ENCODE data around the gene KLRB1. TPM values are rescaled to one million over a fixed set of nuclear protein-coding genes. Genes with fewer than 3 reads are reported as not detected.
"Not testable (repeated sequence)": the region's sequence is repeated elsewhere in the genome, so short reads cannot be mapped to it uniquely, and the experiment has no call there.

KLRB1 gene
- total RNA-seq, 1 experiment from 2014 or later, result not detected

- H3K4me2 ChIP-seq (ENCODE audit: low read length); H3K4me1 ChIP-seq (ENCODE audit: control insufficient read depth in 1 of 2, insufficient read depth in 2 of 2, low read length in 2 of 2); H3K36me3 ChIP-seq (ENCODE audit: control insufficient read depth in 1 of 2, insufficient read depth in 2 of 2, low read length in 2 of 2); POLR2A ChIA-PET; CTCF ChIA-PET; intact Hi-C loops (cut with micrococcal nuclease); H3K4me3 ChIP-seq (replicated peaks in 1 of 2; ENCODE audit: low read depth in 1 of 2, low read length in 2 of 2); H3K9me2 ChIP-seq (ENCODE audit: insufficient read depth); H3K9ac ChIP-seq (ENCODE audit: low read length); BruUV-seq (replicated peaks); H4K20me1 ChIP-seq (ENCODE audit: insufficient read depth); ATAC-seq; H2AFZ ChIP-seq (ENCODE audit: low read depth, low read length, poor library complexity, severe bottlenecking); H3K27ac ChIP-seq (ENCODE audit: low read depth, low read length); RAD21 ChIA-PET (ENCODE audit: low non-redundant PET in 1 of 2, low total read pairs in 2 of 2, uncharacterized antibody in 2 of 2, unreplicated experiment in 2 of 2); H3K9me3 ChIP-seq (ENCODE audit: control insufficient read depth in 1 of 2, insufficient read depth in 1 of 2, low read depth in 1 of 2, low read length in 2 of 2); H3K27me3 ChIP-seq (ENCODE audit: insufficient read depth, low read length); H3K79me2 ChIP-seq (ENCODE audit: insufficient read depth, low read length); DNase-seq (ENCODE audit: low read depth, low spot score): not testable (repeated sequence)
Measured at GRCh38 chr12:9567151-9567550, 40.6 kb downstream of the KLRB1 start.

- H4K20me1 ChIP-seq (ENCODE audit: insufficient read depth); H3K4me3 ChIP-seq (replicated peaks in 1 of 2; ENCODE audit: low read depth in 1 of 2, low read length in 2 of 2); H3K9me3 ChIP-seq (ENCODE audit: control insufficient read depth in 1 of 2, insufficient read depth in 1 of 2, low read depth in 1 of 2, low read length in 2 of 2); ATAC-seq; POLR2A ChIA-PET; H3K9ac ChIP-seq (ENCODE audit: low read length); H3K4me2 ChIP-seq (ENCODE audit: low read length); intact Hi-C loops (cut with micrococcal nuclease); H3K9me2 ChIP-seq (ENCODE audit: insufficient read depth); BruUV-seq (replicated peaks); CTCF ChIA-PET; RAD21 ChIA-PET (ENCODE audit: low non-redundant PET in 1 of 2, low total read pairs in 2 of 2, uncharacterized antibody in 2 of 2, unreplicated experiment in 2 of 2); H3K4me1 ChIP-seq (ENCODE audit: control insufficient read depth in 1 of 2, insufficient read depth in 2 of 2, low read length in 2 of 2); H3K27me3 ChIP-seq (ENCODE audit: insufficient read depth, low read length); H3K79me2 ChIP-seq (ENCODE audit: insufficient read depth, low read length); H3K36me3 ChIP-seq (ENCODE audit: control insufficient read depth in 1 of 2, insufficient read depth in 2 of 2, low read length in 2 of 2); H3K27ac ChIP-seq (ENCODE audit: low read depth, low read length); H2AFZ ChIP-seq (ENCODE audit: low read depth, low read length, poor library complexity, severe bottlenecking); DNase-seq (ENCODE audit: low read depth, low spot score): not testable (repeated sequence)
Measured at GRCh38 chr12:9566113-9566512, 41.6 kb downstream of the KLRB1 start.

DNA sequence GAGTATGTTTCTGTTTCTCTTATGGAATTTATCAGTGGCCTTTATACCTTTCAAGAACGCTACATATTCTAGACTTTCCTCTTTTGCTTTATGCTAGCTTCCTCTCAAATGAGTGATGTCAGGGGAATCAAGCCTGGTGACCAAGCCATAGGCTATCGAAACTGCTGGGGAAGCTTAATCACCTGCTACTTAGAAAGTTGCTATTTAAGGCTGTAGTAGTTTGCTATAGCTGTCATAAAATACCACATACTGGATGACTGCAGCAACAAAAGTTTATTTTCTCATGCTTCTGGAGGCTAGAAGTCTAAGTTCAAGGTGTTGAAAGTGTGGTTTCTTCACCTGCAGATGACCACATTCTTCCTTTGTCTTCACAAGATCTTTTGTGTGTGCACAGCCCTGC lies 43.3 kb downstream of the KLRB1 start:
- ATAC-seq; H3K4me3 ChIP-seq (replicated peaks in 1 of 2; ENCODE audit: low read depth in 1 of 2, low read length in 2 of 2); intact Hi-C loops (cut with micrococcal nuclease); H3K27me3 ChIP-seq (ENCODE audit: insufficient read depth, low read length); DNase-seq (ENCODE audit: low read depth, low spot score); H3K79me2 ChIP-seq (ENCODE audit: insufficient read depth, low read length); H3K4me2 ChIP-seq (ENCODE audit: low read length); H2AFZ ChIP-seq (ENCODE audit: low read depth, low read length, poor library complexity, severe bottlenecking); H3K4me1 ChIP-seq (ENCODE audit: control insufficient read depth in 1 of 2, insufficient read depth in 2 of 2, low read length in 2 of 2); H3K27ac ChIP-seq (ENCODE audit: low read depth, low read length); H3K9me3 ChIP-seq (ENCODE audit: control insufficient read depth in 1 of 2, insufficient read depth in 1 of 2, low read depth in 1 of 2, low read length in 2 of 2); POLR2A ChIA-PET; H4K20me1 ChIP-seq (ENCODE audit: insufficient read depth); H3K9ac ChIP-seq (ENCODE audit: low read length); RAD21 ChIA-PET (ENCODE audit: low non-redundant PET in 1 of 2, low total read pairs in 2 of 2, uncharacterized antibody in 2 of 2, unreplicated experiment in 2 of 2); H3K9me2 ChIP-seq (ENCODE audit: insufficient read depth); BruUV-seq (replicated peaks); CTCF ChIA-PET; H3K36me3 ChIP-seq (ENCODE audit: control insufficient read depth in 1 of 2, insufficient read depth in 2 of 2, low read length in 2 of 2): not testable (repeated sequence)

- H3K4me1 ChIP-seq (ENCODE audit: control insufficient read depth in 1 of 2, insufficient read depth in 2 of 2, low read length in 2 of 2); H3K27me3 ChIP-seq (ENCODE audit: insufficient read depth, low read length); BruUV-seq (replicated peaks); H3K9me2 ChIP-seq (ENCODE audit: insufficient read depth); RAD21 ChIA-PET (ENCODE audit: low non-redundant PET in 1 of 2, low total read pairs in 2 of 2, uncharacterized antibody in 2 of 2, unreplicated experiment in 2 of 2); H3K9me3 ChIP-seq (ENCODE audit: control insufficient read depth in 1 of 2, insufficient read depth in 1 of 2, low read depth in 1 of 2, low read length in 2 of 2); H4K20me1 ChIP-seq (ENCODE audit: insufficient read depth); ATAC-seq; intact Hi-C loops (cut with micrococcal nuclease); H3K79me2 ChIP-seq (ENCODE audit: insufficient read depth, low read length); H2AFZ ChIP-seq (ENCODE audit: low read depth, low read length, poor library complexity, severe bottlenecking); CTCF ChIA-PET; H3K36me3 ChIP-seq (ENCODE audit: control insufficient read depth in 1 of 2, insufficient read depth in 2 of 2, low read length in 2 of 2); POLR2A ChIA-PET; H3K4me2 ChIP-seq (ENCODE audit: low read length); H3K27ac ChIP-seq (ENCODE audit: low read depth, low read length); H3K4me3 ChIP-seq (replicated peaks in 1 of 2; ENCODE audit: low read depth in 1 of 2, low read length in 2 of 2); H3K9ac ChIP-seq (ENCODE audit: low read length); DNase-seq (ENCODE audit: low read depth, low spot score): not testable (repeated sequence)
Measured at GRCh38 chr12:9562841-9563453, 44.8 kb downstream of the KLRB1 start.

GRCh38 chr12:9545489-9545888 lies 62.2 kb downstream of the KLRB1 start:
- not testable (repeated sequence) for H3K9me2 ChIP-seq (ENCODE audit: insufficient read depth); BruUV-seq (replicated peaks); H3K79me2 ChIP-seq (ENCODE audit: insufficient read depth, low read length)

More at GRCh38 chr12:9545489-9545888, 62.2 kb downstream of the KLRB1 start:
- H3K9ac ChIP-seq (ENCODE audit: low read length); CTCF ChIA-PET; H3K27me3 ChIP-seq (ENCODE audit: insufficient read depth, low read length); POLR2A ChIA-PET; ATAC-seq; H3K4me3 ChIP-seq (replicated peaks in 1 of 2; ENCODE audit: low read depth in 1 of 2, low read length in 2 of 2); H3K4me1 ChIP-seq (ENCODE audit: control insufficient read depth in 1 of 2, insufficient read depth in 2 of 2, low read length in 2 of 2); H3K9me3 ChIP-seq (ENCODE audit: control insufficient read depth in 1 of 2, insufficient read depth in 1 of 2, low read depth in 1 of 2, low read length in 2 of 2); H3K36me3 ChIP-seq (ENCODE audit: control insufficient read depth in 1 of 2, insufficient read depth in 2 of 2, low read length in 2 of 2); H4K20me1 ChIP-seq (ENCODE audit: insufficient read depth); H2AFZ ChIP-seq (ENCODE audit: low read depth, low read length, poor library complexity, severe bottlenecking); RAD21 ChIA-PET (ENCODE audit: low non-redundant PET in 1 of 2, low total read pairs in 2 of 2, uncharacterized antibody in 2 of 2, unreplicated experiment in 2 of 2); H3K27ac ChIP-seq (ENCODE audit: low read depth, low read length); H3K4me2 ChIP-seq (ENCODE audit: low read length); DNase-seq (ENCODE audit: low read depth, low spot score); intact Hi-C loops (cut with micrococcal nuclease): not testable (repeated sequence)

Measured in HCT116 (cell line).